Calu3 (cell line): ENCODE measurements around the gene MBD5. TPM values are rescaled to one million over a fixed set of nuclear protein-coding genes. Genes with fewer than 3 reads are reported as not detected.

Source experiments
- BruUV-seq: library from RNA; stranded (reverse); fragments of 400-500 nt; replicated peaks from 2 replicates; lab custom pipeline; 2021; lab: Mats Ljungman, UMichigan
- CTCF ChIA-PET: fragments of 300-600 bp; sonication (Branson Sonifier 250); formaldehyde crosslinking; loops from one replicate; lab custom pipeline; 2022; ENCODE audit warnings: antibody characterized with exemption; lab: Charles Lee
- DNase-seq: peaks from one replicate; pipeline ENCODE4 v3.0.0; 2022
- H3K27ac Mint-ChIP-seq: one replicate; pipeline ENCODE4 v1.8.0; 2022; ENCODE audit warnings: mixed read lengths; ENCODE audit not compliant: unreplicated experiment
- H3K27me3 Mint-ChIP-seq: one replicate; pipeline ENCODE4 v1.8.0; 2022; ENCODE audit warnings: mixed read lengths; ENCODE audit not compliant: unreplicated experiment
- H3K36me3 Mint-ChIP-seq: one replicate; pipeline ENCODE4 v1.8.0; 2022; ENCODE audit warnings: mild to moderate bottlenecking, moderate library complexity, mixed read lengths; ENCODE audit not compliant: insufficient read depth, unreplicated experiment
- H3K4me1 Mint-ChIP-seq: one replicate; pipeline ENCODE4 v1.8.0; 2022; ENCODE audit warnings: mild to moderate bottlenecking, low read depth, mixed read lengths; ENCODE audit not compliant: unreplicated experiment
- H3K4me3 Mint-ChIP-seq: one replicate; pipeline ENCODE4 v1.8.0; 2022; ENCODE audit warnings: mild to moderate bottlenecking, low read depth, moderate library complexity, mixed read lengths; ENCODE audit not compliant: unreplicated experiment
- H3K9me3 Mint-ChIP-seq: one replicate; pipeline ENCODE4 v1.8.0; 2022; ENCODE audit warnings: low read depth, mixed read lengths; ENCODE audit not compliant: unreplicated experiment
- intact Hi-C: fragments of 100-400 bp; cut with micrococcal nuclease; formaldehyde crosslinking; loops from one replicate; pipeline ENCODE4 v1.10.0; 2022; ENCODE audit not compliant: unreplicated experiment
- total RNA-seq: library from RNA; stranded (reverse); gene quantifications from 2 replicates; pipeline ENCODE4 v1.2.3, GENCODE V29; 2022
- TF ChIP-seq, protein P1 (sequence below): fragments of 200-600 bp; IDR thresholded peaks from one replicate; pipeline ENCODE4 v1.8.0; 2022; ENCODE audit warnings: antibody characterized with exemption; ENCODE audit not compliant: unreplicated experiment

The MBD5 gene
- total RNA-seq, 1 experiment from 2014 or later = 36.4 TPM

- TF ChIP-seq, protein P1, sequence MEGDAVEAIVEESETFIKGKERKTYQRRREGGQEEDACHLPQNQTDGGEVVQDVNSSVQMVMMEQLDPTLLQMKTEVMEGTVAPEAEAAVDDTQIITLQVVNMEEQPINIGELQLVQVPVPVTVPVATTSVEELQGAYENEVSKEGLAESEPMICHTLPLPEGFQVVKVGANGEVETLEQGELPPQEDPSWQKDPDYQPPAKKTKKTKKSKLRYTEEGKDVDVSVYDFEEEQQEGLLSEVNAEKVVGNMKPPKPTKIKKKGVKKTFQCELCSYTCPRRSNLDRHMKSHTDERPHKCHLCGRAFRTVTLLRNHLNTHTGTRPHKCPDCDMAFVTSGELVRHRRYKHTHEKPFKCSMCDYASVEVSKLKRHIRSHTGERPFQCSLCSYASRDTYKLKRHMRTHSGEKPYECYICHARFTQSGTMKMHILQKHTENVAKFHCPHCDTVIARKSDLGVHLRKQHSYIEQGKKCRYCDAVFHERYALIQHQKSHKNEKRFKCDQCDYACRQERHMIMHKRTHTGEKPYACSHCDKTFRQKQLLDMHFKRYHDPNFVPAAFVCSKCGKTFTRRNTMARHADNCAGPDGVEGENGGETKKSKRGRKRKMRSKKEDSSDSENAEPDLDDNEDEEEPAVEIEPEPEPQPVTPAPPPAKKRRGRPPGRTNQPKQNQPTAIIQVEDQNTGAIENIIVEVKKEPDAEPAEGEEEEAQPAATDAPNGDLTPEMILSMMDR = no peak
- intact Hi-C loops = no loop called here
- BruUV-seq = no TSS peak
- H3K27ac Mint-ChIP-seq = no peak overlapping the region
- no peak for DNase-seq
- H3K9me3 Mint-ChIP-seq = peaks cover 3% of the 10 kb centered on the region
- H3K36me3 Mint-ChIP-seq = no peaks in the 10 kb centered on the region
- no peaks in the 10 kb centered on the region for H3K4me1 Mint-ChIP-seq
- no peaks in the 10 kb centered on the region for H3K27me3 Mint-ChIP-seq
- CTCF ChIA-PET = interaction anchor here (0.7 kb wide), 2 partner anchors 687 to 801 kb away, joined by 3 to 4 read pairs; no protein-coding TSS in a partner anchor
- no peak overlapping the region for H3K4me3 Mint-ChIP-seq
These were observed 219.9 kb downstream of the MBD5 start for GRCh38 chr2:148240838-148241237.

DNA sequence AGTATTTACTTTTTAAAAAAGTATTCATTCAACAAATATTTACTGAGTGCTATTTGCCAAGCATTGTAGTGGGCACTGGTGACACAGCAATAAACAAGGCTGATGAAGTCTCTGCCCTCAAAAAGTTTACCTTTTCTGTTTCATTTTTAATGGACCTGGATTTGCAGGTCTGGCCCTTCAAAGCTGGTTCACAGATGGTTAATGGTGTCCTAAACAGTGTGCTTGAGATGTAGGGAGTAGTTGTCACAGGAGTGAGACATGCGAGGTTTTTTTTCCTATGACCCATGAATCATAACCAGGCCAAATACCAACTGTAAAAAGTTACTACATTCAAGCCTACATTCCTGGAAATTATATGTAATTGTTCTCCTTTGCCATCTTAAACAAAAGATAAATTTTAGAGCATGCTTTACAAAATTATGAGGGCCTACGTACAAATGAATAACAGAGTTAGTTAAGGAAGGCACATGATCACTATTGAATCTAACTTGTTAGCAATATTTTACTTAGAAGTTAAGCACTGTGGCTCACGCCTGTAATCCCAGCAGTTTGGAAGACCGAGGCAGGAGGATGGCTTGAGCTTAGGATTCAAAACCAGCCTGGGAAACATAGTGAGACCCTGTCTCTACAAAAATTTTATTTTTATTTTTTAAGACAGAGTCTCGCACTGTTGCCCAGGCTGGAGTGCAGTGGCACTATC is 223.9 kb downstream of the MBD5 start:
- intact Hi-C loops = no loop called here
- Mint-ChIP-seq H3K36me3 (no peaks in the 10 kb centered on the region), H3K27ac (no peak overlapping the region), H3K27me3 (no peaks in the 10 kb centered on the region), H3K4me3 (no peak overlapping the region), H3K4me1 (no peaks in the 10 kb centered on the region), H3K9me3 (peaks cover 3% of the 10 kb centered on the region)
- CTCF ChIA-PET = interaction anchor here (0.6 kb wide), 1 partner anchor 123 kb away, joined by 3 read pairs; no protein-coding TSS in a partner anchor
- no TSS peak for BruUV-seq
- TF ChIP-seq, protein P1 = no peak
- DNase-seq = no peak

GRCh38 chr2:148251993-148252392 is 231.1 kb downstream of the MBD5 start:
- Mint-ChIP-seq H3K36me3 (no peaks in the 10 kb centered on the region), H3K4me1 (no peaks in the 10 kb centered on the region), H3K27me3 (no peaks in the 10 kb centered on the region), H3K4me3 (no peak overlapping the region), H3K27ac (no peak overlapping the region), H3K9me3 (peaks cover 2% of the 10 kb centered on the region)
- CTCF ChIA-PET = no interaction called here
- intact Hi-C loops = no loop called here
- no peak for DNase-seq
- TF ChIP-seq, protein P1 = no peak
- BruUV-seq = no TSS peak

DNA sequence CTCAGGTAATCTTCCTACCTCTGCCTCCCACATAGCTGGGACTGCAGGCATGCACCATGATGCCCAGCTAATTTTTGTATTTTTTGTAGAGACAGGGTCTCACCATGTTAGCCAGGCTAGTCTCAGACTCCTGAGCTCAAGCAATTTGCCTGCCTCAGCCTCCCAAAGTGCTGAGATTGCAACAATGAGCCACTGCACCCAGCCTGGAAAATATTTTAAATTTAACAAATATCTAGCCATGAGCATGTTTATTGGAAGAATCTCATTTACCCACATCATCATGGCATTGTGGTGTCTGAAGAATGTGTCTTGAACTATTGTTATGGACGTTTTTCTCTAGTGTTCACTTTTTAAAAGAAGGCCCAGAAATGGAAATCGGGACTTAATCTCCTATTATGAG is 231.8 kb downstream of the MBD5 start:
- no peaks in the 10 kb centered on the region for H3K4me1 Mint-ChIP-seq
- CTCF ChIA-PET = no interaction called here
- TF ChIP-seq, protein P1 = no peak
- H3K27ac Mint-ChIP-seq = no peak overlapping the region
- H3K36me3 Mint-ChIP-seq = no peaks in the 10 kb centered on the region
- BruUV-seq = no TSS peak
- H3K4me3 Mint-ChIP-seq = no peak overlapping the region
- intact Hi-C loops = no loop called here
- no peaks in the 10 kb centered on the region for H3K27me3 Mint-ChIP-seq
- H3K9me3 Mint-ChIP-seq = peaks cover 2% of the 10 kb centered on the region
- DNase-seq = no peak
